ENCODE measurements around the gene SCO1. TPM values are rescaled to one million over a fixed set of nuclear protein-coding genes. Genes with fewer than 3 reads are reported as not detected.

The SCO1 gene
- 24.8 and 27.1 TPM in 2 replicates for total RNA-seq

GRCh38 chr17:10697092-10698081 is at the start of gene SCO1, which contains the start of gene ADPRM:
TSS of gene SCO1 (minus strand) at chr17:10697533. CDS start at chr17:10697507, 26 bp downstream.
TSS of gene ADPRM (plus strand) at chr17:10697594. CDS start at chr17:10704927, 7,333 bp downstream.

GRCh38 chr17:10729334-10730193 is 32.2 kb upstream of the SCO1 start, which contains the start of gene TMEM220:
TSS of gene TMEM220 (minus strand) at chr17:10730023. CDS start at chr17:10729851, 172 bp downstream.

GRCh38 chr17:10657148-10657547 is 40.2 kb downstream of the SCO1 start, which contains the start of gene MYH3:
TSS of gene MYH3 (minus strand) at chr17:10657309. CDS start at chr17:10655064, 2,245 bp downstream.

Other genes starting within 250 kb of the SCO1 start
- gene MYH4, start 228.0 kb downstream of the SCO1 start, total RNA-seq, result not detected in 2 replicates
- gene MYH1, start 179.0 kb downstream of the SCO1 start, total RNA-seq, result not detected in 2 replicates
- gene MYH2, start 147.9 kb downstream of the SCO1 start, total RNA-seq, result not detected in 2 replicates
- gene MYH3, start 40.2 kb downstream of the SCO1 start, total RNA-seq, result under 0.01 and 0.15 TPM in 2 replicates
- 6.4 and 8.1 TPM in 2 replicates for gene ADPRM, start 61 bp upstream of the SCO1 start, total RNA-seq
- 2.9 and 3.1 TPM in 2 replicates for gene TMEM220, start 32.5 kb upstream of the SCO1 start, total RNA-seq
- not detected in 2 replicates for gene TMEM238L, start 106.6 kb upstream of the SCO1 start, total RNA-seq
- not detected in 2 replicates for gene PIRT, start 140.6 kb upstream of the SCO1 start, total RNA-seq

Data from bronchus fibroblast of lung (primary cell).